CD4-positive, alpha-beta T cell treated with Interleukin-6 for 4 hours (primary cell): Measurements from ENCODE around the gene IRX2.

Experiments used
- DNase-seq: peaks from one replicate; pipeline ENCODE4 v3.0.0-alpha.2; 2020; ENCODE audit warnings: mixed read lengths

The IRX2 gene

GRCh38 chr5:2755681-2756171, 4.2 kb upstream of the IRX2 start:
- no peak for DNase-seq

GRCh38 chr5:2755076-2755680, 3.7 kb upstream of the IRX2 start:
- no peak for DNase-seq

GRCh38 chr5:2754581-2755075, 3.2 kb upstream of the IRX2 start:
- no peak for DNase-seq

- no peak for DNase-seq
Observed at GRCh38 chr5:2753452-2754420, 2.3 kb upstream of the IRX2 start.

GRCh38 chr5:2752821-2753439, 1.5 kb upstream of the IRX2 start:
- no peak for DNase-seq

- DNase-seq = no peak
Observed at GRCh38 chr5:2752059-2752820, 763 bp upstream of the IRX2 start.

- no peak for DNase-seq
Observed at GRCh38 chr5:2750758-2751464, 566 bp downstream of the IRX2 start.

GRCh38 chr5:2750026-2750757, 1.3 kb downstream of the IRX2 start:
- no peak for DNase-seq

- no peak for DNase-seq
Observed at GRCh38 chr5:2749514-2750025, 1.9 kb downstream of the IRX2 start.

GRCh38 chr5:2748861-2749513, 2.5 kb downstream of the IRX2 start:
- DNase-seq = no peak

- DNase-seq = no peak
Observed at GRCh38 chr5:2748179-2748860, 3.2 kb downstream of the IRX2 start.

GRCh38 chr5:2747363-2748162, 3.9 kb downstream of the IRX2 start:
- DNase-seq = no peak

- DNase-seq = no peak
Observed at GRCh38 chr5:2746561-2747032, 4.9 kb downstream of the IRX2 start.

- no peak for DNase-seq
Observed at GRCh38 chr5:2744485-2744884, 7.0 kb downstream of the IRX2 start.

- no peak for DNase-seq
Observed at GRCh38 chr5:2742921-2743679, 8.4 kb downstream of the IRX2 start.

- no peak for DNase-seq
Observed at GRCh38 chr5:2741956-2742355, 9.5 kb downstream of the IRX2 start.

- DNase-seq = no peak
Observed at GRCh38 chr5:2740876-2741555, 10.5 kb downstream of the IRX2 start.
